ENCODE results near the gene CEP63.

Gene CEP63

DNA sequence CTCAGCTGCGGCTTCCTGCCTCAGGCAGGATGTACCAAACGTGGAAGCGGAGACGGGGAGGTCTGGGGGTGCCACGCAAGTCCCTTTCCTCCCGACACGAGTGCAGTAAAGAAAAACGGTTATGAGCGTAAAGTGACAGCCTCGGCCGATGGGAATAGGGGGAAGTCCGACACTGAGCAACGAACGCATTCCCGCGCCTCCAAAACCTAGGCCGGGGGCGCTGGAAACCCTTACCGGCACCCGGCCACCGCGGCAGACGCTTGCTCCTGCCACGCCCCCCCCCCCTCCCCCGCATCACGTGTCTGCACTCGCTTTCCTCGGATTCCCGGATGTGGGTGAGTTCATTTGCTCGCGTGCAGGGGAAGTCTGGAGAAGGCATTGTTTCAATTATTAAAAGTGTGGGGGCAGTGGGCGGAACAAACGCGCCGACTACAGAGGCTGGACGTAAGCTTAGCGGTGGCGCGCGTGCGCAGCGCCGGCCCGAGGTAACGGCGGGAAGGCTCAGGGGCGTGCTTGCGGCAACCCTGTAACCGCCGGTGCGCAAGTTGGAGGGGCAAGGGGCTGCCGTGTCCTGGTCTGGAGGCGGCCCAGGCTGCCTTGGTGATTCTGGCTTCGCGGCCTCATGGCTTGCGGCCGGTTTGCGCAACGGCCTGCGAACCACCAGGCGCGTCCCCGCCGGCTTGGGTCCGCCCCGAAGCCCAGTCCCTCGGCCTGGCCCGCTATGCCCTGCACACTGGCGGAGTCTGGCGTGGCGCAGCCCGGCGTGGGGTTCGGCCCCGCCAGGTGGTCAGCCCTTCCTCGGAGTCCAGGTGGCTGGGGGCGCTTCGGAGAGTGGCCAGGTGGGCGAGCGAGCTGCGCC lies at the start of gene CEP63, which contains the start of gene ANAPC13:
CEP63 (plus strand) TSS at position 340 of the 859 bp plus-strand sequence. CDS start 9,264 bp downstream, outside the sequence.
ANAPC13 (minus strand) TSS at position 268 of the 859 bp plus-strand sequence. CDS start 3,081 bp downstream, outside the sequence.
- DNase-seq = peak; percentile 89

- no peak for DNase-seq
These were observed 48.6 kb upstream of the CEP63 start for GRCh38 chr3:134437211-134437752.

DNA sequence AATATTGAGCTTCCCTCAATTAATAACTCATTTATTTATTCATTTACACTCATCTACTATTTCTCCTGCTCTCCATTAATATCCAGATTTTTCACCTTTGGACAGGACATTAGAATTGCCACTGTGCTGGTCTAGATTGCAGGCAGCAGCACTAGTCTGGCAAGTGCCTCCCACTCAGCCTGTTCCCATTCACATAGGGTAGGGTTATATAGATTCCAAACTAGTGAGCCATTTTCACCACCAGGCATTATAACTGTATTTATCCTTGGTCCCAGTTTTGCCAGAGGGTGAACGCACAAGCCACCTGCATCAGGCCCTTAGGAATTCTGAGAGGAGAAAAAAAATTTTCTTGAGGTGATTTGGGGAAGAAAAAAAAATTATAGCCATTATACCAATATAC lies 44.5 kb upstream of the CEP63 start:
- no peak for DNase-seq

DNA sequence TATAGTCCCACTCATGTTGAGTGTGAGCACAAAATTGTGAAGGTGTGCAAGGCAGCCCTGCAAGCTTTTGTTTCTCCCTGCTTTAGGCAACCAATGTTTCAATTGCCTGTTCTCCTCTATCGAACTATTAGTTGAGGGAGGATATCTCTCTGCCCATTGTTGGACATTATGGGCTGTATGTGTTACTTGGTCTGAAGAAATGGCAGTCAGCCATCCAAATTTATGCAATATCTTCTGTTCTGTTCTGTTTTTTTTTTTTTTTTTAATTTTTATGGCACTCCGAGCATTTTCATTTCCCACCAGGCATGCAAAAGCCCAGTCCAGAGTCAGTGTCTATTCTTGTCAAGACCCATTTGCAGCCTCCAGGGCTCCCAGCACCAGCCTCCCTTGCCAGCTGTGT lies 44.0 kb upstream of the CEP63 start:
- no peak for DNase-seq

- DNase-seq = no peak
These were observed 40.8 kb upstream of the CEP63 start for GRCh38 chr3:134445095-134445494.

DNA sequence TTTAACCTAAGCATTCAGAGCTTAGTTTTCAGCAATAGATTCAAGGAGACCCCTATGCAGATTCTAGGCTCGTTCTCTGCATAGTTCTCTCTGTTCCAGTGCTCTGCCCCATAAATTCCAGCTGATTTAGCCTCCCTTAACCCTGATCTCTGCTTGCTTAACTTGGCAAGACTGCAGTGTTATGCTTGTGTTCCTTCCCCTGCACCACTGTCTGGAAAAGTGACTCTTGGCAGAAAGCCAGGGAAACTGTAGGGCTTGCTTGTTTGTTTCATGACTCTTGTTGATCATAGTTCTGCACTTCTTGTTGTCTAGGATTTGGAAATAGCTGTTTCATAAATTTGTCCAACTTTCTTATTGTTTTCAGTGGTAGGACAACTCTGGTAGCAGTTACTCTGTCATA lies 40.2 kb upstream of the CEP63 start:
- DNase-seq = no peak

DNA sequence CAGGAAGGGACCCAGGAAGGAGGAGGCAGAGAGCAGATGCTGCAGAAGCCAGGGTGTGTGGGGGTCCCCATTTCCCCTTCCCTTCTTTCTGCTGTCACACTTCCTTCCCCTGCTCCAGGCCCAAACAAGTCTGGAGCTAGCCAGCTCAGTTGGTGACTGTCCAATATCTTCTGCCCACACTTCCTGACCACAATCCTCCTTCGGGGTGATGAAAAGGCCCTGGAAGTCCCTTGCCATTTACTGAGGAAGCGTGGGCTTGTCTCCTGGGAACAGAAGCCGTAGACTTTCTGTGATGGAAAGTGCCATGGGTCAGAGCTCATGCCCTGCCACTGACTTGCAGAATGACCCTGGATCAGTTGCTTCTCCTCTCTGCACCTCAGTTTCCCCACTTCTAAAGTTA lies 39.1 kb upstream of the CEP63 start:
- no peak for DNase-seq

- DNase-seq = no peak
These were observed 38.5 kb upstream of the CEP63 start for GRCh38 chr3:134447351-134447750.

GRCh38 chr3:134448664-134449063 lies 37.2 kb upstream of the CEP63 start:
- DNase-seq = no peak

GRCh38 chr3:134449277-134449676 lies 36.6 kb upstream of the CEP63 start:
- no peak for DNase-seq

- DNase-seq = no peak
These were observed 35.9 kb upstream of the CEP63 start for GRCh38 chr3:134449951-134450350.

GRCh38 chr3:134453631-134454030 lies 32.2 kb upstream of the CEP63 start:
- DNase-seq = no peak

- DNase-seq = no peak
These were observed 28.3 kb upstream of the CEP63 start for GRCh38 chr3:134457376-134458074.

GRCh38 chr3:134458406-134458945 lies 27.4 kb upstream of the CEP63 start:
- DNase-seq = no peak

DNA sequence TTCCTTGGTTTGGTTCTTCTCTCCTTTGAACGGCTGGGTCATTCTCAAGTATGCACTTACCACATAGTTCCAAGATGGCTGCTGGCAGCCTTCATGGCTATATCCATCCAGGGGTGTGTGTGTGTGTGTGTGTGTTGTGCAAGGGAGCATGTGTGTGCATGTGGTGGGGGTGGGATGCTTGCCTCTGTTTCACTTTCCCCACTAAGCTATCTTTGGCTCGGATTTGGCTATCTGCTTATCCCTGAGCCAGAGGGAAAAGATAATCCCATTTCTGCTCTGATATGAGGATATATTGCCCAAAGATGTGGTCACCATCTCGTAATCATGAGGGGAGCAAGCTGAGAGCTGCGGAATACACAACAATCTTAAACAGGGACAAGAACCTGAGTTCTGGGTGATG lies 26.3 kb upstream of the CEP63 start:
- no peak for DNase-seq

DNA sequence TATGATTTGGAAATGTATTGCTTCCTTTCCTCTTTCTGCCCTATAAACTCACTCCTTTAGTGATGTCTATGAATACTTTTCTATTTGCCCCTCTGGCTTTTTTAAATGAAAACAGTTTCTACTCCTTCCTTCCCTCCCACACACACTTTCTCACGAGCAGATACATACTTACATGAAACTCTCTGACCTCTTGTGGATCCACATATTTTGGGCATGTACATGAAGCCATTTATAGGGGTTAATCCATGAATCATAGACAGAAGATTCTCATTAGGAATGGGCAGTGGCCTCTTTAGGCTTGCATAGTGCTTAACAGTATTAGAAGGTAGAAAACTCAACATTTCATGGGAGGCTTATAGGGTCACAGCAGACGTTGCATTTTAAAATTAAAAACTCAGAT lies 24.9 kb upstream of the CEP63 start:
- DNase-seq = no peak

- no peak for DNase-seq
These were observed 23.4 kb upstream of the CEP63 start for GRCh38 chr3:134462331-134462941.

DNA sequence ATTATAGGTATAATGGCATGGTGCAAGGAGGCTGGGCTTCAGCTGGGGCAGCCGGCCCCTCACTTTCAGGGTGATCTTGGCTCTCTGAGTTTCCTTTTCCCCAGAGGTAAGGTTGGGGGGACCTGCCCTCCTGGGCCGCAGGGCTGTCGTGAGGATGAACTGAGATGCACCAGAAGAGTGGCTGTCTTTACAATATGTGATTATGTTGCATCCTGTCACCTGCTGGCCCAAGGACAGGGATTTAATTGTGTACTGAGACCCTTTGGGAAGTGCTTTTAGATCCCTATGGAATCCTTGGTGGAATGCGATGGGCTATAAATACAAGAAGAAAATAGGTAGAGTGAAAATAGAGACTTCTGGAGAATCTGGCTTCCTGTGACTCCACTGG lies 22.2 kb upstream of the CEP63 start:
- no peak for DNase-seq

- DNase-seq = no peak
These were observed 21.7 kb upstream of the CEP63 start for GRCh38 chr3:134464064-134464688.

DNA sequence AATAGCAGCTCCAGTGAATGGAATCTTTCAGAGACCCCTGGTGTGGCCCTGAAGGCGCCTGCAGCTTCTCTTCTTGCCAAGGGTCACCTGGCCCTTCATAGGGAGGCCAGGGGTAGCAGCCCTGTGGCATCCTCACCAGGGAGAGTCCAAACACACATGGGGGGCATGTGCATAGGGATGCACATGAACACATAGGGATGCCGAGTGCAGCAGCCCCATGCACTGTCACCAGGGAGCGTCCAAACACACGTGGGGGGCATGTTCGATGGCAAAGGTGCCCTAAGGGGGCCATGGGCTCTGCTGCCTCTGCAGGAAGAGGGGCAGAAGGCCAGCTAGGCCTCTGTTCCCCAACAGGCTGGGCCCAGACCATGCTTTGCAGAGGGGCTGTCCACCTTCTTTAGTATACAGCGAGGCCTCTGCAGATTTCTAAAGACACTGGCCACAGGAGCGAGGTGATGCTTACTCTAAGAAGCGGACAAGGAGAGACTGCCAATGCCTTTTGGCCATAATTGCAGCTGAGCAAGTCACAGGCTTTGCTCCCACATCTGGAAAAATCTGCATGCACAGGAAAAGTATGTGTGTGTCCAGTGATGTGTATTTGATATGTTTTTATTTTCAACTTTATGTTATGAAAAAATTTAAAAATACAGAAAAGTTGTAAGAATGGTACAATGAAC lies 21.0 kb upstream of the CEP63 start:
- DNase-seq = no peak

GRCh38 chr3:134466331-134466730 lies 19.5 kb upstream of the CEP63 start:
- DNase-seq = no peak

- DNase-seq = no peak
These were observed 17.3 kb upstream of the CEP63 start for GRCh38 chr3:134468519-134468918.
